Left renal pelvis (tissue), 4 donors: ENCODE data around the gene DDX46. TPM values are rescaled to one million over a fixed set of nuclear protein-coding genes. Genes with fewer than 3 reads are reported as not detected.

Experiments used
- polyA plus RNA-seq, 4 donors: library from polyadenylated mRNA; unstranded; fragments of 120-200 nt; gene quantifications; one replicate each; pipeline ENCODE4 v1.2.1, GENCODE V29; 2013; ENCODE audit not compliant: insufficient read length in 4 of 4

DDX46 gene
- polyA plus RNA-seq, 4 donors: 58.6 to 89.5 (median 79.6) TPM

Other genes starting within 250 kb of the DDX46 start
- gene JADE2, start 233.1 kb upstream of the DDX46 start, polyA plus RNA-seq: 10 to 100 TPM in 1 of 4 donors, 1 to 10 TPM in 3; 3.9 to 12.8 (median 9.2) TPM
- gene SAR1B, start 126.0 kb upstream of the DDX46 start, polyA plus RNA-seq: 10 to 100 TPM; 27.6 to 46.0 (median 40.0) TPM
- 10 to 100 TPM; 20.8 to 31.6 (median 25.0) TPM for gene SEC24A, start 110.0 kb upstream of the DDX46 start, polyA plus RNA-seq
- 10 to 100 TPM; 66.7 to 87.5 (median 72.1) TPM for gene CAMLG, start 20.2 kb upstream of the DDX46 start, polyA plus RNA-seq
- 100 to 1,000 TPM in 2 of 4 donors, 10 to 100 TPM in 2; 83.2 to 119 (median 101) TPM for gene C5orf24, start 87.2 kb downstream of the DDX46 start, polyA plus RNA-seq
- 100 to 1,000 TPM in 2 of 4 donors, 10 to 100 TPM in 2; 80.8 to 140 (median 105) TPM for gene TXNDC15, start 115.6 kb downstream of the DDX46 start, polyA plus RNA-seq
- gene PCBD2, start 146.4 kb downstream of the DDX46 start, polyA plus RNA-seq: 10 to 100 TPM in 3 of 4 donors, 1 to 10 TPM in 1; 5.7 to 17.1 (median 13.0) TPM
- 1 to 10 TPM in 3 of 4 donors, under 1 TPM in 1; 0.67 to 1.8 (median 1.2) TPM for gene CATSPER3, start 209.1 kb downstream of the DDX46 start, polyA plus RNA-seq